Left ventricle myocardium superior (tissue), 1 donor: Measurements from ENCODE around the gene SCN1A. TPM values are rescaled to one million over a fixed set of nuclear protein-coding genes. Genes with fewer than 3 reads are reported as not detected.
"Not testable (repeated sequence)": the region's sequence is repeated elsewhere in the genome, so short reads cannot be mapped to it uniquely, and the experiment has no call there.

Source experiments
- ATAC-seq: fragments of 200-7000 bp; cut with Tn5 transposase; one replicate; pipeline ENCODE4 v1.9.1; 2020; ENCODE audit warnings: mild to moderate bottlenecking, moderate library complexity
- DNase-seq: peaks from one replicate; pipeline ENCODE4 v3.0.0-alpha.2; 2020
- intact Hi-C: fragments of 100-400 bp; cut with micrococcal nuclease; formaldehyde crosslinking; loops from one replicate; pipeline ENCODE4 v1.11.0; 2022
- total RNA-seq: library from RNA; stranded (reverse); fragmentation: NEBNext Ultra II Directional; extraction: Animal tissue kit (Norgen Biotek cat#: 25700); gene quantifications from one replicate; pipeline ENCODE4 v1.2.1, GENCODE V29; 2021
- donor health status: DM: no; HTN: yes; CAD: no; lungs with severe emphysema.

The SCN1A gene
- total RNA-seq, 1 donor from 2014 or later, result 0.92 TPM

- no peak for DNase-seq
- no peak for ATAC-seq
- intact Hi-C loops, result no loop called here
Observed at GRCh38 chr2:166138144-166138543, 10.3 kb upstream of the SCN1A start.

- intact Hi-C loops, result no loop called here
Observed at GRCh38 chr2:166137331-166137730, 9.5 kb upstream of the SCN1A start.

DNA sequence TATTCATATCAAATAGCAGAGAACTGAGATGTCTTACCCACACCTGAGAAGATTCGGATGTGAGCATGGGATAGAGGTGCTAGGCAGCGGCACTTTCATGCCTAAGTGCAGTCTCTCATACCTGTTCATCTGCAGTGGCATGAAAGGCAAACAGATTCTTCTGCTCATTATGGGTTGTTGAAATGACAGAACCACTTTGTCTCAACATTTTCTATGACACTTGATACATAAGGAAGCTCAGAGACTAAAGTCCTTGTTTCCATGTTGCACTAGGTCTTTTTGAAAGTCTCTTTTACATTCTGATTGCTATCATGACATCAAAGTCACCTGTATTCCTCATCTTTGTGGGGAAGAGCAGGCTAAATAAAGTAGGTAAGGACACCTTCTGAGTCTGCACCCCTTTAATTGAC lies 8.0 kb upstream of the SCN1A start:
- DNase-seq (no peak), ATAC-seq (no peak)
- intact Hi-C loops, result no loop called here

More at GRCh38 chr2:166137331-166137730, 9.5 kb upstream of the SCN1A start:
- ATAC-seq (no peak), DNase-seq (no peak)

DNA sequence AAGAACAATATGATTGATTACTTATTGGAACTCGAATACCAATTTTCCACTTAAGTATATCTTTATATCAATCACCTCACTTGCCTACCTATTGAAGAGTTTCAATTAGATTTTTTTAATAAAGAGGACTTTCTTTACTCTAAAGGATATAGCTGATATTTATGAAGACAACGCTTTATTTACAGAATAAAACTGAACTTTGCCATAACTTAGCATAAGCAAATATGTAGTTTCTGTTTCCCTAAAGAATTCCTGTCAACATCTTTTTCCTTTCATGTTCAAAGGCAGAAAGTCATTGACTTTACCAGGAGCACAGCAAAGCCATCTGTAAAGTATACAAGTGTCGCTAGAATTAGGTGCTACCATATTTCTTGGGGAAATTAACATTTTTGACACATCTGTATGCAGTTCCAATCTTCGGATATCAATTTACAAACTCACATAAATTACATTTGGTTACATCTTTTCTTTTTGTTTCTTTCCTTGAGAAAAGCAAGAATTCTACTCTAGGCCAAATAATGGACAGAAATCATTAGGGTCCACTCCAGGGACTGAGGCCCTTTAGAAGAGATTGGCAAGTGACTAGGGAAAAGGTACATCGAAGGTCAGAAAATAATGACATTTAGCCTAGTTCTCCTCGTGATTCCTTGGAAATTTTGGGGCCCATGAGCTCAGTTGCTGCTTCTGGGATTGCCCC lies 7.5 kb upstream of the SCN1A start:
- DNase-seq (no peak), ATAC-seq (no peak)
- intact Hi-C loops, result no loop called here

GRCh38 chr2:166134252-166135151 lies 6.7 kb upstream of the SCN1A start:
- no peak for ATAC-seq
- DNase-seq, result no peak
- intact Hi-C loops, result no loop called here

DNA sequence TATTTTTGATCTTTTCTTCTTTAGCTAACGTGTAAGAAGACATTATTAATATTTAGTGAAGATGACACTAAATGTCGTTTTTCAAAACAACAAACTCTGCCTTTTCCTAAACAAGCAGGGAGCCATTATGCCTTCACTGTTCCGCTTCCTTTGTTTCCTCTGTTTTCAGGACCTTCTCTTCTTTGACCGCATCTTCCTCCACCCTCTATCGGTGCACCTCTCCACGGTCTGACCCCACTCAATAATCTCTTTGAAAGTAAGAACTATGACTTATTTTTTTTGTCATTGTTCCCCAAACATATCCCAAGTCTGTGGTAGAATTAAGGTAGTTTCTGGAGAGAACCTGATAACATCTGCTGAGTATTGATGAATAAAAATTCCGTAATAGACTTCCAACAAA lies 5.8 kb upstream of the SCN1A start:
- ATAC-seq, result no peak
- no peak for DNase-seq
- intact Hi-C loops, result no loop called here

- no peak for DNase-seq
- intact Hi-C loops, result no loop called here
- ATAC-seq, result no peak
Observed at GRCh38 chr2:166128156-166128505, 311 bp upstream of the SCN1A start.

DNA sequence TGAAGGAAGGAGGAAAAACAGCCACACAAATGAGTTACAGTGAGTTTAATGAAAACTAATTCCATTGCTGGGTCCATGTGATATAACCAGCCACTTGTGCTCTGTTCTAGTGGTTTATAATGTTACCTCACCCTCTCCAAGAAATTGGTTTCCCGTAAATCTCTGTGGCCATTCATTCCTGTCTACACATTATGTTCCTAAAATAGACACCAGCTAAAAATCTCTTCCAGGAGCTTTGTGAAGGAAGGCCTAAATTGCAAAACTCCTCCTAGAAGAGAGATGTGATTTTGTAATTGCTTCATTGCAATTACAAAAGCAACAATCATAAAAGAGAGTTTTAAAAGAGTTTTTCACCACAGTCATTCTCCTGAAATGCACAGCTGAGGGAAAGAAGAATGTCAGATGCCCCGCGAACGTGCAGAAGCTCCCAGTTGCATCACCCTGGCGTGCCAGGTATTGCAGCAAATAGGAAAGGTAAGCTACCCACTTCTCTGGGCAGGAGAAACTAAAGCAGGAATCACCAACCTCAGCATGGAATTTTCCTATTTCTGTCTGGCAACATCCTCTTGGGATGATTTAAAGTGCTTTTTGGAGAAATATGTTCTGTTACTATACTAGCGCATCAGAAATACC lies 1.7 kb downstream of the SCN1A start:
- ATAC-seq (no peak), DNase-seq (no peak)
- intact Hi-C loops, result no loop called here

DNA sequence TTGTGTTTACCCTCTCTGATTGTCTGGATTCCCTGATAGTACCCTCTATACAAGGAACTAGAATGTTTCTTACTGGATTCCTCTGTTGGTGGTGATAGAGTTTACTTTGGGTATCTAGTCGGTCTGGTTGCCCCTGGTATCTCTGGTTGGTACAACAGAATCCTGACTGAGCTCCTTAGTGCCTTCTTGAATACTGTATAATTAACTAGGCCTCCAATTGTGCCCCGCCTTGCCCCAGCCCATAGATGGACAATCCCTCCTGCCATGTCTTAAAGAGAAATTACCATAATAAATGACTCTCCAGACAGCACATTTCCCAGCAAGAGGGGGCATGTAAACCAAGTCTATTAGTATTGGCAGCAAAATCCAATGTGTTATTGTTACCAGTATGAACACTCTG lies 2.3 kb downstream of the SCN1A start:
- intact Hi-C loops, result no loop called here
- DNase-seq (no peak), ATAC-seq (no peak)

DNA sequence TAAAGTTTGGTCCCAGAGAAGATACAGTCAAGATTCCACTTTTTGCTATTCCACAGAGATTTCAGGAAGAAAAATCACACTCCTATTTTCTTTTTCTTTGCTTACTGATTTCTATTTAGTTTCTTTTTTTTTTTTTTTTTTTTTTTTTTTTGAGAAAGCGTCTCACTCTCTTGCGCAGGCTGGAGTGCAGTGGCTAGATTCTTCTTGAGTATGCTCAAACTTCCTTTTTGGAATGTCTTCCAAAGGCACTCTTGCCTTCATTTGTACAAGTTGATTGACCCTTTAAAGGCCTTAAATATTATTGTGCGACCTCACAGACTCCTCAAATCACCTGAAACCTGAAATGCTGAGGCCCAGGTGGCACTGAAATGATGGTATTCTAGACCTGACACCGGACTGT lies 9.6 kb downstream of the SCN1A start:
- DNase-seq (no peak), ATAC-seq (no peak)
- intact Hi-C loops, result no loop called here

GRCh38 chr2:166117491-166117890 lies 10.3 kb downstream of the SCN1A start:
- no peak for ATAC-seq
- no peak for DNase-seq
- intact Hi-C loops, result no loop called here

DNA sequence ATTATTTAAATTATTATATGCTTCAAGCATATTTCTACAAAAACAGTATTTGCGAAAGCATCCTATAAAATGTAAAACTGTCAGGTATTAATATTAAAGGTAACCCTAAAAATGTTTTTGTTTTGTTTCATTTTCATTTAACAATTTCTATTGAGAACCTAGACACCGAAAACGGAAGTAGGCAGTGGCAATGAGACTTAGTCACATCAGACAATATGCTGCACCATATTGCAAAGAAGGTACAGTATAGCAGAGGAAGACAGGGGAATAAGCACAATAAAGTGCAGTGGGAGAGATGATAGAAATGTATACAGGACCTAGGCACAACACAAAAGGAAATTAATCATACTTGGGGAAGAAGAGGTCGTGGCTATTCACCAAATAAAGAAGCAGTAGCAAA lies 12.2 kb downstream of the SCN1A start:
- intact Hi-C loops, result no loop called here
- ATAC-seq, result no peak

DNA sequence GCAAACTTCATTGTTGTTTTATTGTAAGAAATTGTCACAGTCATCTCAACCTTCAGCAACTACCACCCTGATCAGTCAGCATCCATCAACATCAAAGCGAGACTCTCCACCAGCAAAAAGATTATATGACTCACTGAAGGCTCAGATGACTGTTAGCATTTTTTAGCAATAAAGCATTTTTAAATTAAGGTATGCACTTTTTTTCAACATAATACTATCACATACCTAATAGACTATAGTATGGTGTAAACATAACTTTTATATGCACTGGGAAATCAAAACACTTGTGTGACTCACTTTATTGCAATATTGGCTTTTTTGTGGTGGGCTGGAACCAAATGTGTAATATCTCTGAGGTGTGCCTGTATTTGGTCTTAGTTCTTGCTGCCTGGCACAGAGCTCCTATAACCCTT lies 15.6 kb downstream of the SCN1A start:
- DNase-seq (no peak), ATAC-seq (no peak)
- intact Hi-C loops, result no loop called here

More for the DNA sequence above, 12.2 kb downstream of the SCN1A start:
- no peak for DNase-seq

DNA sequence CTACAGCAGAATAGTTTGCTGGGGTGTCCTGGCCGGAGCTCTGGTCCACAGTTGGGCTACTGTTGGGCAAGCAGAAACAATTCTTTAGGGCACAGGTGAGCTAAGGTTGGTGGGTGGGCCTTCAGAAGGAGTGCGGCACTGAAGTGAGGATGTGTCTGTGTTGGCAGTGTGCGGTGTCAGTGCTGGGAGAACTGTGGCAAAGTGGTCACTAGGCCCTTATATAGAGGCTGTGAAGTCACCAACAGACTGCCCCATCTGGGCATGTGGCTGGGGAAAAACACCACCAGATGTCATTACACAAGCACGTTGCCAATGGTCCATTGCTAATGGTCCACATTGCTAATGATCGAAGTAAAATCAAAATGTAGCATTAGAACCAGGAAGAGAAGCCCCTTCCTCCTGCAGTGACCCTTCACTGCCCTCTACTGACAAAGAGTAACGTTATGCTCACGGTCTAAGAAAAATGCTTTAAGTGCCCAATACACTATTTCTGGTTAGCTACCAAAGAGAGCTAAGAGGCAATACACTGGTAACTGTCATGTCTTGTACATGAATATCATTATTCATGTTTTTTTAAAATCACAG lies 21.3 kb downstream of the SCN1A start:
- ATAC-seq, result no peak
- no peak for DNase-seq
- intact Hi-C loops, result no loop called here

- no peak for ATAC-seq
- intact Hi-C loops, result no loop called here
Observed at GRCh38 chr2:166104773-166105172, 23.0 kb downstream of the SCN1A start.

GRCh38 chr2:166104084-166104483 lies 23.7 kb downstream of the SCN1A start:
- intact Hi-C loops, result no loop called here
- DNase-seq, result no peak
- ATAC-seq, result no peak

More at GRCh38 chr2:166104773-166105172, 23.0 kb downstream of the SCN1A start:
- no peak for DNase-seq

- intact Hi-C loops, DNase-seq, ATAC-seq: not testable (repeated sequence)
Observed at GRCh38 chr2:166103277-166103676, 24.5 kb downstream of the SCN1A start.

DNA sequence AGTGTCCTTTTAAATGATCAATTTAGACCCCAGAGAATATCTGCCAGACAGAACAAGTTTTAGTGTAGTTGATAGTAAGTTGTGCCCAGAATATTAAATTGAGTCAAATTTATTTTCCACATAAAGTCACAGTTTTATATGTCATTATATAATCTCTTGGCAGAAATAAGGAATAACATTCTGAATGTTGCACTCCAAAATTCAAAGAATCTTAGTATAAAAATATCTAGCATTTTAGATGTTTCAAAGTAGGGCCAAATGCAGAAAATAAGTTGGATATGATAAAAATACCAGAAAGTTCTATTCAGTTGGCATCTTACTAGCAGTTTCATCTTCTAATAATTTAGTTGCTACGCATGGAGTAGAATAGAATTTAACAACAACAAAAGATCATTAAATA lies 33.5 kb downstream of the SCN1A start:
- DNase-seq (no peak), ATAC-seq (no peak)
- intact Hi-C loops, result no loop called here

DNA sequence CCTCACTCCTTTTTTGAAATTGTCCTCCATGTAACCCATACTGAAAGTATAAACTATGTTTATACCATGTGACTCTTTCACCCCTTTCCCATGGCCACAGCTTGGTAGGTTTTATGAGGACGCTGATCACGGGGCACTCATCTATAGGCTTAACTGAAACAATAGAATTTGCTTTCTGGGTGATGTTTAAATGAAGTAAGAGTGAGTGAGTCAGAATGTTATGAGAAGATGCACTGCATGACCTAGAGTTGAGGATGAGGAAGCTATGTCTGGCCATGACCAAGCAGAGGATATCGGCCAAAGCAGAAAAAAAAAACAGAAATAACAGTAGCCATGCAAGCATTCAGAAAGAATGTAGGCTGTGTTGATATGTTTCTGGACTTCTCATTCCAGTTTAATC lies 34.9 kb downstream of the SCN1A start:
- ATAC-seq, result no peak
- intact Hi-C loops, result no loop called here
- no peak for DNase-seq

DNA sequence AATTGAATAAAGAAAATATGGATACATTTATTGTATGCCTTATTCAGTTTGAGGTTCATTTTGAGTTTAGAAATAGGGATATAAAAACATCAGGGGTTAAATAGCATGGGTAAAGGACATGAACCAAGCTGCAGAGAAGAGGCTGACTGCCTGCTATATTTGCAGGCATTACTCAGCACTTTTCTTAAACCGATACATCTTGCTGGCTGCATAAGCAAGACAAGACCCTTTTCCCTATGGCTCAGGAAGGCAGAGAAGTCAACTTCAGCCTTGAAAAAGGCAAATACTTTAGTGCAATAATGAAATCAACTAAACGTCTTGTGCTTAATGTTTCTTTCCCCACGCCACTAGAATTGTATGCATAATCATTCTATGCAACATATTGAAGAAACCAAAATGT lies 36.4 kb downstream of the SCN1A start:
- ATAC-seq (no peak), DNase-seq (no peak)
- intact Hi-C loops, result no loop called here
